ENCODE results near the gene MEF2A.

Gene MEF2A

GRCh38 chr15:99762288-99762687 lies 196.5 kb downstream of the MEF2A start:
- no peak for DNase-seq (ENCODE audit: low read depth, low spot score)

- no peak for DNase-seq (ENCODE audit: low read depth, low spot score)
Measured at GRCh38 chr15:99763827-99764226, 198.0 kb downstream of the MEF2A start.

GRCh38 chr15:99764522-99764921 lies 198.7 kb downstream of the MEF2A start:
- no peak for DNase-seq (ENCODE audit: low read depth, low spot score)
